Endodermal cell (in vitro differentiated cells): ENCODE results near the gene OGFR. TPM values are rescaled to one million over a fixed set of nuclear protein-coding genes. Genes with fewer than 3 reads are reported as not detected.
A peak's percentile ranks its signal among the peaks of the same experiment; 100 is the strongest.

Source experiments
- DNase-seq: peaks from one replicate; pipeline ENCODE4 v3.0.0-alpha.2; 2017
- H3K27ac ChIP-seq: 2 replicates; pipeline ENCODE4 v1.5.1; 2013; ENCODE audit warnings: mild to moderate bottlenecking, low read depth, low read length, moderate library complexity
- H3K27me3 ChIP-seq: 2 replicates; pipeline ENCODE4 v1.6.1; 2013; ENCODE audit warnings: mild to moderate bottlenecking, low read length, moderate library complexity; ENCODE audit not compliant: insufficient read depth, control insufficient read depth, poor library complexity, severe bottlenecking
- H3K36me3 ChIP-seq: 2 replicates; pipeline ENCODE4 v1.7.0; 2013; ENCODE audit warnings: mild to moderate bottlenecking, low read length, moderate library complexity; ENCODE audit not compliant: control insufficient read depth, insufficient read depth
- H3K4me1 ChIP-seq: one replicate; pipeline ENCODE4 v1.7.0; 2013; ENCODE audit warnings: low read length; ENCODE audit not compliant: control insufficient read depth, insufficient read depth
- H3K4me3 ChIP-seq: 2 replicates; pipeline ENCODE4 v1.5.1; 2013; ENCODE audit warnings: mild to moderate bottlenecking, low read length, moderate library complexity
- H3K9ac ChIP-seq: 2 replicates; pipeline ENCODE4 v1.6.1; 2013; ENCODE audit warnings: mild to moderate bottlenecking, low read length, moderate library complexity; ENCODE audit not compliant: poor library complexity, severe bottlenecking; ENCODE audit errors: extremely low read depth
- H3K9me3 ChIP-seq: 2 replicates; pipeline ENCODE4 v1.6.1; 2013; ENCODE audit warnings: mild to moderate bottlenecking, low read length, moderate library complexity; ENCODE audit not compliant: control insufficient read depth
- H3K27ac Mint-ChIP-seq: 2 replicates; pipeline ENCODE4 v1.8.0; 2020; ENCODE audit warnings: mixed read lengths
- H3K27me3 Mint-ChIP-seq: 2 replicates; pipeline ENCODE4 v1.8.0; 2021; ENCODE audit warnings: mild to moderate bottlenecking, mixed read lengths; ENCODE audit not compliant: insufficient read depth
- H3K36me3 Mint-ChIP-seq: 2 replicates; pipeline ENCODE4 v1.8.0; 2020; ENCODE audit warnings: low read depth, mixed read lengths
- H3K4me1 Mint-ChIP-seq: 2 replicates; pipeline ENCODE4 v1.8.0; 2020; ENCODE audit warnings: mixed read lengths
- H3K4me3 Mint-ChIP-seq: 2 replicates; pipeline ENCODE4 v1.8.0; 2020; ENCODE audit warnings: mild to moderate bottlenecking, moderate library complexity, mixed read lengths
- H3K9me3 Mint-ChIP-seq: 2 replicates; pipeline ENCODE4 v1.8.0; 2020; ENCODE audit warnings: mild to moderate bottlenecking, mixed read lengths
- WGBS, 2 experiments: methylation state at CpG; one replicate each; pipeline versions ENCODE4 v1.1.5 to v1.1.7; 2013; ENCODE audit warnings: missing lambda C conversion rate in 2 of 2, mixed read lengths in 1 of 2; ENCODE audit not compliant: insufficient coverage in 1 of 2, insufficient read length in 1 of 2; 5-methylcytosine and 5-hydroxymethylcytosine counted together
- total RNA-seq, 2 donors: library from RNA; stranded (reverse); fragmentation: NEBNext Ultra II Directional in 1 of 2; extraction: Animal tissue kit (Norgen Biotek cat#: 25700) in 1 of 2; gene quantifications; 2 replicates in 1 of 2; 3 replicates in 1 of 2; pipeline ENCODE4 v1.2.1, GENCODE V29; 2021
- TF ChIP-seq, protein P1 (sequence below): fragments of 200-600 bp; sonication (generic); conservative IDR thresholded peaks from 2 replicates; pipeline ENCODE4 v1.5.0; 2021; ENCODE audit warnings: antibody characterized with exemption, mild to moderate bottlenecking

The OGFR gene
- total RNA-seq, 2 donors from 2014 or later: 28.1 to 28.5 TPM

GRCh38 chr20:62755817-62756724 is 48.6 kb upstream of the OGFR start:
- 54 to 68% methylated on average over 9 to 10 of the region's 10 CpGs for WGBS, 2 experiments
- Mint-ChIP-seq H3K27me3 (peaks cover 14% of the 10 kb centered on the region), H3K4me1 (no peaks in the 10 kb centered on the region), H3K4me3 (no peak overlapping the region), H3K36me3 (no peaks in the 10 kb centered on the region), H3K9me3 (no peaks in the 10 kb centered on the region), H3K27ac (no peak overlapping the region)
- Histone ChIP-seq H3K4me3 (no peak overlapping the region), H3K27ac (no peak overlapping the region), H3K27me3 (no peaks in the 10 kb centered on the region), H3K9me3 (no peaks in the 10 kb centered on the region), H3K9ac (no peak overlapping the region), H3K36me3 (no peaks in the 10 kb centered on the region), H3K4me1 (no peaks in the 10 kb centered on the region)
- TF ChIP-seq, protein P1, sequence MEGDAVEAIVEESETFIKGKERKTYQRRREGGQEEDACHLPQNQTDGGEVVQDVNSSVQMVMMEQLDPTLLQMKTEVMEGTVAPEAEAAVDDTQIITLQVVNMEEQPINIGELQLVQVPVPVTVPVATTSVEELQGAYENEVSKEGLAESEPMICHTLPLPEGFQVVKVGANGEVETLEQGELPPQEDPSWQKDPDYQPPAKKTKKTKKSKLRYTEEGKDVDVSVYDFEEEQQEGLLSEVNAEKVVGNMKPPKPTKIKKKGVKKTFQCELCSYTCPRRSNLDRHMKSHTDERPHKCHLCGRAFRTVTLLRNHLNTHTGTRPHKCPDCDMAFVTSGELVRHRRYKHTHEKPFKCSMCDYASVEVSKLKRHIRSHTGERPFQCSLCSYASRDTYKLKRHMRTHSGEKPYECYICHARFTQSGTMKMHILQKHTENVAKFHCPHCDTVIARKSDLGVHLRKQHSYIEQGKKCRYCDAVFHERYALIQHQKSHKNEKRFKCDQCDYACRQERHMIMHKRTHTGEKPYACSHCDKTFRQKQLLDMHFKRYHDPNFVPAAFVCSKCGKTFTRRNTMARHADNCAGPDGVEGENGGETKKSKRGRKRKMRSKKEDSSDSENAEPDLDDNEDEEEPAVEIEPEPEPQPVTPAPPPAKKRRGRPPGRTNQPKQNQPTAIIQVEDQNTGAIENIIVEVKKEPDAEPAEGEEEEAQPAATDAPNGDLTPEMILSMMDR: no peak
- DNase-seq: no peak

DNA sequence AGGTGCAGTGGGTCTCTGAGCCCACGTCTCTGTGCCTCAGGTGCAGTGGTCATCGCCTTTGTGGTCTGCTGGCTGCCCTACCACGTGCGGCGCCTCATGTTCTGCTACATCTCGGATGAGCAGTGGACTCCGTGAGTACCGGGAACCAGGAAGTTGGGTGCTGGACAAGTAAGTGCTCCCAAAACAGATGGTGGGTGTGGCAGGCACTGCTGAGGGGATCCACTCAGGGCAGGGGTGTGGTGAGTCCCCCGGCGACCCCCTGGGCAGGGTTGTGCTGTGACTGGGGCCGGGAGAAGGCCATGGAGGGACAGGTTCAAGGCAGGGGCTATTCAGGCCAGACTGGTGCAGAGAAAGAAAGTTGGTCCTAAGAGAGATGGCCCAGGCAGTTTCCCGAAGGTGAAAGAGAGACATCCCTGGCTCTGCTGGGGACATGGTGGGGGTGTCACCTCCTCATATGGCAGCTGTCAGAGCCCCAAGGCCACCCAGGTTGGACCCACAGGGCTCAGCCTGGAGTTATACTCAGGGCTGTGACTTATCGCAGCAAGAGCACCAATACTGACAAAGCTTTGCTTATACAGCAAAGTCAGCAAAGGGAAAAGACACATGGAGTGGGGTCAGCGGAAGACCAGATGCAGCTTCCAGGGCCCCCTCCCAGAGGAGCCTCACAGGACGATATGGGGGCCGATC is 46.3 kb upstream of the OGFR start:
- no peak overlapping the region for H3K27ac Mint-ChIP-seq
- WGBS, 2 experiments: 86 to 90% methylated on average over 10 to 16 of the region's 16 CpGs
- peaks cover 14% of the 10 kb centered on the region for H3K27me3 Mint-ChIP-seq
- H3K4me3 Mint-ChIP-seq: no peak overlapping the region
- no peaks in the 10 kb centered on the region for H3K9me3 ChIP-seq
- H3K4me1 Mint-ChIP-seq: no peaks in the 10 kb centered on the region
- no peak overlapping the region for H3K9ac ChIP-seq
- no peaks in the 10 kb centered on the region for H3K36me3 ChIP-seq
- H3K9me3 Mint-ChIP-seq: no peaks in the 10 kb centered on the region
- no peak overlapping the region for H3K4me3 ChIP-seq
- TF ChIP-seq, protein P1: no peak
- no peak for DNase-seq
- H3K36me3 Mint-ChIP-seq: no peaks in the 10 kb centered on the region
- no peaks in the 10 kb centered on the region for H3K4me1 ChIP-seq
- H3K27me3 ChIP-seq: no peaks in the 10 kb centered on the region
- no peak overlapping the region for H3K27ac ChIP-seq

GRCh38 chr20:62759981-62760431 is 44.6 kb upstream of the OGFR start:
- H3K27ac Mint-ChIP-seq: no peak overlapping the region

More at GRCh38 chr20:62759981-62760431, 44.6 kb upstream of the OGFR start:
- Histone ChIP-seq H3K9ac (no peak overlapping the region), H3K9me3 (no peaks in the 10 kb centered on the region), H3K4me3 (no peak overlapping the region), H3K4me1 (no peaks in the 10 kb centered on the region), H3K27me3 (no peaks in the 10 kb centered on the region), H3K36me3 (no peaks in the 10 kb centered on the region), H3K27ac (peak overlapping the region; percentile 49)
- H3K4me1 Mint-ChIP-seq: no peaks in the 10 kb centered on the region
- WGBS, 2 experiments: 95 to 96% methylated on average over 6 to 20 of the region's 20 CpGs
- no peak overlapping the region for H3K4me3 Mint-ChIP-seq
- peaks cover 14% of the 10 kb centered on the region for H3K27me3 Mint-ChIP-seq
- H3K9me3 Mint-ChIP-seq: no peaks in the 10 kb centered on the region
- DNase-seq: no peak
- H3K36me3 Mint-ChIP-seq: no peaks in the 10 kb centered on the region
- TF ChIP-seq, protein P1: no peak
